Neural progenitor cell (in vitro differentiated cells): Measurements from ENCODE around the gene ARID4B. TPM values are rescaled to one million over a fixed set of nuclear protein-coding genes. Genes with fewer than 3 reads are reported as not detected.

Experiments
- DNase-seq: peaks from one replicate; pipeline ENCODE4 v3.0.0-alpha.2; 2016; ENCODE audit warnings: low spot score
- H2AFZ ChIP-seq: fragments of 200-600 bp; sonication (generic); replicated peaks from 2 replicates; pipeline ENCODE4 v1.6.1; 2016; ENCODE audit warnings: antibody characterized with exemption
- H3F3A ChIP-seq: fragments of 200-600 bp; sonication (generic); 2 replicates; pipeline ENCODE4 v1.6.1; 2016; ENCODE audit warnings: antibody characterized with exemption, low read depth
- H3K27ac ChIP-seq: fragments of 200-600 bp; sonication (generic); 2 replicates; pipeline ENCODE4 v1.5.1; 2016; ENCODE audit warnings: mild to moderate bottlenecking
- H3K27me3 ChIP-seq: fragments of 200-600 bp; sonication (generic); 2 replicates; pipeline ENCODE4 v1.6.1; 2016; ENCODE audit warnings: mild to moderate bottlenecking, moderate library complexity
- H3K36me3 ChIP-seq: fragments of 200-600 bp; sonication (generic); 2 replicates; pipeline ENCODE4 v1.5.1; 2016
- H3K4me1 ChIP-seq: fragments of 200-600 bp; sonication (generic); 2 replicates; pipeline ENCODE4 v1.6.1; 2016; ENCODE audit warnings: mixed run types
- H3K4me2 ChIP-seq: fragments of 200-600 bp; sonication (generic); 2 replicates; pipeline ENCODE4 v1.6.1; 2016
- H3K4me3 ChIP-seq: fragments of 200-600 bp; sonication (generic); 2 replicates; pipeline ENCODE4 v1.5.1; 2016
- H3K79me2 ChIP-seq: fragments of 200-600 bp; sonication (generic); 2 replicates; pipeline ENCODE4 v1.6.1; 2016; ENCODE audit warnings: low read depth
- H3K9ac ChIP-seq: fragments of 200-600 bp; sonication (generic); 2 replicates; pipeline ENCODE4 v1.6.1; 2016
- H3K9me3 ChIP-seq: fragments of 200-600 bp; sonication (generic); 2 replicates; pipeline ENCODE4 v1.5.1; 2016; ENCODE audit warnings: low read depth
- H4K20me1 ChIP-seq: fragments of 200-600 bp; sonication (generic); 2 replicates; pipeline ENCODE4 v1.6.1; 2016; ENCODE audit warnings: low read depth
- H3K27ac Mint-ChIP-seq: 3 replicates; pipeline ENCODE4 v1.8.0; 2021; ENCODE audit warnings: mixed read lengths
- H3K27me3 Mint-ChIP-seq: 2 replicates; pipeline ENCODE4 v1.8.0; 2022; ENCODE audit warnings: low read depth, mild to moderate bottlenecking, inconsistent platforms, moderate library complexity, mixed read lengths; ENCODE audit not compliant: insufficient read depth
- H3K36me3 Mint-ChIP-seq: 3 replicates; pipeline ENCODE4 v1.8.0; 2021; ENCODE audit warnings: mixed read lengths
- H3K4me1 Mint-ChIP-seq: 3 replicates; pipeline ENCODE4 v1.8.0; 2021; ENCODE audit warnings: mixed read lengths
- H3K4me3 Mint-ChIP-seq: 3 replicates; pipeline ENCODE4 v1.8.0; 2021; ENCODE audit warnings: mild to moderate bottlenecking, moderate library complexity, mixed read lengths
- H3K9me3 Mint-ChIP-seq: 3 replicates; pipeline ENCODE4 v1.8.0; 2020; ENCODE audit warnings: mixed read lengths
- EZH2 ChIP-seq: fragments of 200-600 bp; sonication (generic); IDR thresholded peaks from 2 replicates; pipeline ENCODE4 v1.6.1; 2017; ENCODE audit warnings: antibody characterized with exemption, mild to moderate bottlenecking, moderate library complexity
- EZH2phosphoT487 ChIP-seq: fragments of 200-600 bp; sonication (generic); IDR thresholded peaks from 2 replicates; pipeline ENCODE4 v1.6.1; 2017; ENCODE audit warnings: antibody characterized with exemption
- total RNA-seq: library from RNA; depleted of rRNA; stranded (reverse); fragments of >200 nt; gene quantifications from 2 replicates; pipeline ENCODE4 v1.2.3, GENCODE V29; 2015; ENCODE audit warnings: low replicate concordance
- TF ChIP-seq, protein P1 (sequence below): fragments of 200-600 bp; sonication (generic); IDR thresholded peaks from 2 replicates; pipeline ENCODE4 v1.5.1; 2017; ENCODE audit warnings: antibody characterized with exemption, mild to moderate bottlenecking

ARID4B gene
- total RNA-seq, 1 donor from 2014 or later: 65.8 TPM

- H3K4me1 Mint-ChIP-seq: peaks cover 14% of the 10 kb centered on the region
- Histone ChIP-seq H3K9me3 (no peaks in the 10 kb centered on the region), H3K4me2 (no peak overlapping the region), H3K27ac (no peak overlapping the region), H3F3A (peaks cover 16% of the 10 kb centered on the region), H3K4me3 (no peak overlapping the region), H2AFZ (no peak overlapping the region), H4K20me1 (no peaks in the 10 kb centered on the region), H3K9ac (no peak overlapping the region), H3K36me3 (no peaks in the 10 kb centered on the region), H3K4me1 (peaks cover 15% of the 10 kb centered on the region), H3K27me3 (no peaks in the 10 kb centered on the region), H3K79me2 (no peaks in the 10 kb centered on the region)
- no peak overlapping the region for H3K4me3 Mint-ChIP-seq
- TF ChIP-seq, protein P1, sequence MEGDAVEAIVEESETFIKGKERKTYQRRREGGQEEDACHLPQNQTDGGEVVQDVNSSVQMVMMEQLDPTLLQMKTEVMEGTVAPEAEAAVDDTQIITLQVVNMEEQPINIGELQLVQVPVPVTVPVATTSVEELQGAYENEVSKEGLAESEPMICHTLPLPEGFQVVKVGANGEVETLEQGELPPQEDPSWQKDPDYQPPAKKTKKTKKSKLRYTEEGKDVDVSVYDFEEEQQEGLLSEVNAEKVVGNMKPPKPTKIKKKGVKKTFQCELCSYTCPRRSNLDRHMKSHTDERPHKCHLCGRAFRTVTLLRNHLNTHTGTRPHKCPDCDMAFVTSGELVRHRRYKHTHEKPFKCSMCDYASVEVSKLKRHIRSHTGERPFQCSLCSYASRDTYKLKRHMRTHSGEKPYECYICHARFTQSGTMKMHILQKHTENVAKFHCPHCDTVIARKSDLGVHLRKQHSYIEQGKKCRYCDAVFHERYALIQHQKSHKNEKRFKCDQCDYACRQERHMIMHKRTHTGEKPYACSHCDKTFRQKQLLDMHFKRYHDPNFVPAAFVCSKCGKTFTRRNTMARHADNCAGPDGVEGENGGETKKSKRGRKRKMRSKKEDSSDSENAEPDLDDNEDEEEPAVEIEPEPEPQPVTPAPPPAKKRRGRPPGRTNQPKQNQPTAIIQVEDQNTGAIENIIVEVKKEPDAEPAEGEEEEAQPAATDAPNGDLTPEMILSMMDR: no peak
- TF ChIP-seq EZH2phosphoT487: no peak
- TF ChIP-seq EZH2: no peak
- H3K36me3 Mint-ChIP-seq: no peaks in the 10 kb centered on the region
- H3K27me3 Mint-ChIP-seq: no peaks in the 10 kb centered on the region
- H3K9me3 Mint-ChIP-seq: no peaks in the 10 kb centered on the region
- no peak overlapping the region for H3K27ac Mint-ChIP-seq
- DNase-seq: no peak
Measured at GRCh38 chr1:235358899-235359298, 30.9 kb upstream of the ARID4B start.

DNA sequence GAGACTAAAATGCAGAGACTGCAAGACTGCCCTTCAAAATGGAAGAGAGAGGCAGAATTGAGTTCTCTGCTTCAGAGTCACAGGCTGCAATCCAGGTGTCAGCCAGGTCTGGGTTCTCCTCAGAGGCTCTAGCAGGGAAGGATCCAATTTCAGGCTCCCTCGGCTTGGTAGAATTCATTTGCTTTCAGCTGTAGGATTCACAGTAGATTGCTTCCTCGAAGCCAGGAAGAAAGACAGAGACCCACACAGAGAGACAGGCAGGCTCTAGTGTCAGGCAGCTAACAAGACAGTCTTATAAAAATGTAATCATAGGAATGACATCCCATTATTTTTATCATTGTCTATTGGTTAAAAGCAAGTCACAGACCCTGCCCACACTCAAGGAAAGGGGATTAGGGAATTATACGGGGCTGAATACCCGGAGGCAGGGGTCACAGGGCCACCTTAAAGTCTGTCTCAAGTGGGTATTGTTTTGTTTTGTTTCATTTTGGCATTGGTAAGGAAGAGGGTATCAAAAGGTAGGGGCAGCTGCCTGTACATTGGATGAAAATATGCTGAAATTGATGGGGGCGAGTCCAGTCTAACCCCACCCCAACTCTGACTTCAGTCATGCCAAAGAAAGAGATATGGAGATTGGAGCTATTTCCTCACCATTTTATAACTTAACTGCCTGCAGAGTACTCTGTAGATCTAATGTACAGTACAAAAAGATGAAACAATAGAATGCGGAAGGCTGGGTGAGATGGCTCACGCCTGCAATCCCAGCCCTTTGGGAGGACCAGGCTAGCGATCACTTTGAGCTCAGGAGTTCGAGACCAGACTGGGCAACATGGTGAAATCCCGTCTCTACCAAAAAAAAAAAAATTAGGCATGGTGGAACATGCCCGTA is 29.8 kb upstream of the ARID4B start:
- H3F3A ChIP-seq: peaks cover 16% of the 10 kb centered on the region
- no peak overlapping the region for H3K9ac ChIP-seq
- H3K36me3 ChIP-seq: no peaks in the 10 kb centered on the region
- H3K9me3 Mint-ChIP-seq: no peaks in the 10 kb centered on the region
- DNase-seq: peak; percentile 68
- H3K4me2 ChIP-seq: peak overlapping the region; percentile 55
- H3K79me2 ChIP-seq: no peaks in the 10 kb centered on the region
- H3K27ac ChIP-seq: no peak overlapping the region
- H3K36me3 Mint-ChIP-seq: no peaks in the 10 kb centered on the region
- H3K4me3 ChIP-seq: peak overlapping the region; percentile 12
- H2AFZ ChIP-seq: peak overlapping the region; percentile 12
- no peaks in the 10 kb centered on the region for H3K27me3 Mint-ChIP-seq
- H3K4me1 ChIP-seq: peaks cover 15% of the 10 kb centered on the region
- no peaks in the 10 kb centered on the region for H3K9me3 ChIP-seq
- H3K4me1 Mint-ChIP-seq: peaks cover 14% of the 10 kb centered on the region
- H4K20me1 ChIP-seq: no peaks in the 10 kb centered on the region
- H3K27me3 ChIP-seq: no peaks in the 10 kb centered on the region
- TF ChIP-seq EZH2: no peak
- TF ChIP-seq EZH2phosphoT487: no peak
- TF ChIP-seq, protein P1: no peak
- H3K27ac Mint-ChIP-seq: peak overlapping the region; percentile 9
- peak overlapping the region; percentile 14 for H3K4me3 Mint-ChIP-seq

- Mint-ChIP-seq H3K27ac (no peak overlapping the region), H3K4me3 (no peak overlapping the region), H3K36me3 (no peaks in the 10 kb centered on the region), H3K4me1 (peaks cover 1% of the 10 kb centered on the region), H3K27me3 (no peaks in the 10 kb centered on the region), H3K9me3 (no peaks in the 10 kb centered on the region)
- TF ChIP-seq, protein P1: no peak
- TF ChIP-seq EZH2phosphoT487 (no peak), EZH2 (no peak)
- Histone ChIP-seq H3K27me3 (no peaks in the 10 kb centered on the region), H3K4me3 (no peak overlapping the region), H4K20me1 (no peaks in the 10 kb centered on the region), H3F3A (peaks cover 10% of the 10 kb centered on the region), H3K36me3 (no peaks in the 10 kb centered on the region), H3K9me3 (no peaks in the 10 kb centered on the region), H3K4me2 (no peak overlapping the region), H3K4me1 (peaks cover 2% of the 10 kb centered on the region), H3K79me2 (no peaks in the 10 kb centered on the region), H3K9ac (no peak overlapping the region), H3K27ac (no peak overlapping the region), H2AFZ (no peak overlapping the region)
- no peak for DNase-seq
Measured at GRCh38 chr1:235351898-235352297, 23.9 kb upstream of the ARID4B start.
